ENCODE measurements around the gene CASZ1.

Gene CASZ1

DNA sequence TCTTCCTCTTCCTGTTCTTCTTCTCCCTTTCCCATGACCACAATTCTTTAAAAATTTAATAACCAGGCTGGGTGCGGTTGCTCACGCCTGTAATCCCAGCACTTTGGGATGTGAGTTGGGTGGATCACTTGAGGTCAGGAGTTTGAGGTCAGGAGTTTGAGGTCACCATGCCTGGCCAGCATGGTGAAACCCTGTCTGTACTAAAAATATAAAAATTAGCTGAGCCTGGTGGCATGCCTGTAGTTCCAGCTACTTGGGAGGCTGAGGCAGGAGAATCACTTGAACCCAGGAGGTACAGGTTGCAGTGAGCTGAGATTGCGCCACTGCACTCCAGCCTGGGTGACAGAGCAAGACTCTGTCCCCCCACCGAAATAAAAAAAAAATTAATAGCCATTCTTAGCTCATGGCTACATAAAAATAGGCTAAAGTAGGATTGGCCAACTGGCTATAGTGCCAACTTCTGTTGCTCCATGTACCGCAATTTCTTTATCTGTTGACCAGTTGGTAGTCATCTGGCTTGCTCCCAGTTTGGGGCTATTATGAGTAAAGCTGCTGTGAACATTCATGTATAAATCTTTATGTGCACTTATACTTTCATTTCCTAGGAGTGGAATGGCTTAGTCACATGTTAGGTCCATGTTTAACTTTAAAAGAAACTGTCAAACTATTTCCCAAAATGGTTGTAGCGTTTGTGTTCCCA, 185.4 kb downstream of the CASZ1 start:
- Histone ChIP-seq H3K9me3 (ENCODE audit: insufficient read depth, low read length) (no peaks in the 10 kb centered on the region), H3K36me3 (ENCODE audit: low read length) (no peaks in the 10 kb centered on the region), H3K4me3 (ENCODE audit: insufficient read depth, low read length, poor library complexity, severe bottlenecking) (no peak overlapping the region), H3F3A (ENCODE audit: insufficient read depth) (no peaks in the 10 kb centered on the region), H3K79me2 (ENCODE audit: insufficient read depth, low read length) (no peaks in the 10 kb centered on the region), H3K27me3 (ENCODE audit: low read length) (no peaks in the 10 kb centered on the region), H3K4me2 (ENCODE audit: low read depth, low read length, poor library complexity, severe bottlenecking) (no peak overlapping the region), H4K20me1 (ENCODE audit: low read depth, low read length) (no peaks in the 10 kb centered on the region), H2AFZ (ENCODE audit: low read depth, low read length, severe bottlenecking) (no peak overlapping the region), H3K27ac (ENCODE audit: low read depth, low read length) (no peak overlapping the region), H3K9ac (ENCODE audit: low read length) (no peak overlapping the region), H3K9me2 (replicated peaks; ENCODE audit: insufficient read depth, low read length) (no peaks in the 10 kb centered on the region)
- TF ChIP-seq EZH2phosphoT487 (conservative IDR thresholded peaks at IDR 0.05; ENCODE audit: low read length): no peak
- TF ChIP-seq, protein P1, sequence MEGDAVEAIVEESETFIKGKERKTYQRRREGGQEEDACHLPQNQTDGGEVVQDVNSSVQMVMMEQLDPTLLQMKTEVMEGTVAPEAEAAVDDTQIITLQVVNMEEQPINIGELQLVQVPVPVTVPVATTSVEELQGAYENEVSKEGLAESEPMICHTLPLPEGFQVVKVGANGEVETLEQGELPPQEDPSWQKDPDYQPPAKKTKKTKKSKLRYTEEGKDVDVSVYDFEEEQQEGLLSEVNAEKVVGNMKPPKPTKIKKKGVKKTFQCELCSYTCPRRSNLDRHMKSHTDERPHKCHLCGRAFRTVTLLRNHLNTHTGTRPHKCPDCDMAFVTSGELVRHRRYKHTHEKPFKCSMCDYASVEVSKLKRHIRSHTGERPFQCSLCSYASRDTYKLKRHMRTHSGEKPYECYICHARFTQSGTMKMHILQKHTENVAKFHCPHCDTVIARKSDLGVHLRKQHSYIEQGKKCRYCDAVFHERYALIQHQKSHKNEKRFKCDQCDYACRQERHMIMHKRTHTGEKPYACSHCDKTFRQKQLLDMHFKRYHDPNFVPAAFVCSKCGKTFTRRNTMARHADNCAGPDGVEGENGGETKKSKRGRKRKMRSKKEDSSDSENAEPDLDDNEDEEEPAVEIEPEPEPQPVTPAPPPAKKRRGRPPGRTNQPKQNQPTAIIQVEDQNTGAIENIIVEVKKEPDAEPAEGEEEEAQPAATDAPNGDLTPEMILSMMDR (IDR thresholded peaks at IDR 0.05; ENCODE audit: insufficient read depth, low read length, poor library complexity, severe bottlenecking): no peak

DNA sequence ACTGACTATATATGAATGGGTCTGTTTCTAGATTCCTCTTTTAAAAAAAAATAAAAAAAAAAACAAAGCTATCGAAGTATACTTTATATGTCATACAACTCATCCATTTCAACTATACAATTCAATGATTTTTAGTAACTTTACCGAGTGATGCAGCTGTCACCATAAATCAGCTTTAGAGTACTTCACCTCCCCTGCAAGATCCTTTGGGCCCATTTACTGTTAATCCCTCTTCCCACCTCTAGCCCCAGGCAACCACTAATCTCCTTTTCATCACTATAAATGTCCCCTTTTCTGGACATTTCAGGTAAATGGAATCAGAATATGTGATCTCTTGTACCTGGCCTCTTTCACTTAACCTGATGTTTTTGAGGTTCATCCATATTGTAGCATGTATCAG, 187.8 kb downstream of the CASZ1 start:
- no peaks in the 10 kb centered on the region for H3K9me2 ChIP-seq (replicated peaks; ENCODE audit: insufficient read depth, low read length)
- no peak overlapping the region for H3K4me3 ChIP-seq (ENCODE audit: insufficient read depth, low read length, poor library complexity, severe bottlenecking)
- H3K27me3 ChIP-seq (ENCODE audit: low read length): no peaks in the 10 kb centered on the region
- no peaks in the 10 kb centered on the region for H3K79me2 ChIP-seq (ENCODE audit: insufficient read depth, low read length)
- no peaks in the 10 kb centered on the region for H3F3A ChIP-seq (ENCODE audit: insufficient read depth)
- TF ChIP-seq EZH2phosphoT487 (conservative IDR thresholded peaks at IDR 0.05; ENCODE audit: low read length): no peak
- TF ChIP-seq, protein P1 (IDR thresholded peaks at IDR 0.05; ENCODE audit: insufficient read depth, low read length, poor library complexity, severe bottlenecking): no peak
- no peak overlapping the region for H3K4me2 ChIP-seq (ENCODE audit: low read depth, low read length, poor library complexity, severe bottlenecking)
- no peak overlapping the region for H3K27ac ChIP-seq (ENCODE audit: low read depth, low read length)
- H3K36me3 ChIP-seq (ENCODE audit: low read length): no peaks in the 10 kb centered on the region
- H2AFZ ChIP-seq (ENCODE audit: low read depth, low read length, severe bottlenecking): no peak overlapping the region
- no peaks in the 10 kb centered on the region for H4K20me1 ChIP-seq (ENCODE audit: low read depth, low read length)
- no peaks in the 10 kb centered on the region for H3K9me3 ChIP-seq (ENCODE audit: insufficient read depth, low read length)
- H3K9ac ChIP-seq (ENCODE audit: low read length): no peak overlapping the region

DNA sequence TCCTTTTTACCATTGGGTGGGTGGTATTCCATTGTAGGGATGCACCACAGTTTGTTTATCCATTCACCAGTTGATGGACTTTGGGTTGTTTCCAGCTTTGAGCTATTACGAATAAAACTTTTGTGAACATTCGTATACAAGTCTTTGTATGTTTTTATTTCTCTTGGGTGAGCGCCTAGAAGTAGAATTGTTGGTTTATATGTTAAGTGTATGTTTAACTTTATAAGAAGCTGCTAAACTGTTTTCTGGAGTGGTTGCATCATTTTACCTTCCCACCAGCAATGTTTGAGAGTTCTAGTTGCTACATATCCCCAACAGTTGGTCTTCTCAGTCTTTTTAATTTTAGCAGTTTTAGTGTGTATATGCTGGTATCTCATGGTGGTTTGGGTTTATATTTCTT, 189.2 kb downstream of the CASZ1 start:
- no peak for TF ChIP-seq EZH2phosphoT487 (conservative IDR thresholded peaks at IDR 0.05; ENCODE audit: low read length)
- TF ChIP-seq, protein P1 (IDR thresholded peaks at IDR 0.05; ENCODE audit: insufficient read depth, low read length, poor library complexity, severe bottlenecking): no peak
- H3F3A ChIP-seq (ENCODE audit: insufficient read depth): no peaks in the 10 kb centered on the region
- no peaks in the 10 kb centered on the region for H3K27me3 ChIP-seq (ENCODE audit: low read length)
- H4K20me1 ChIP-seq (ENCODE audit: low read depth, low read length): no peaks in the 10 kb centered on the region
- no peak overlapping the region for H3K9ac ChIP-seq (ENCODE audit: low read length)
- H3K4me3 ChIP-seq (ENCODE audit: insufficient read depth, low read length, poor library complexity, severe bottlenecking): no peak overlapping the region
- no peak overlapping the region for H2AFZ ChIP-seq (ENCODE audit: low read depth, low read length, severe bottlenecking)
- H3K9me3 ChIP-seq (ENCODE audit: insufficient read depth, low read length): no peaks in the 10 kb centered on the region
- H3K79me2 ChIP-seq (ENCODE audit: insufficient read depth, low read length): no peaks in the 10 kb centered on the region
- H3K36me3 ChIP-seq (ENCODE audit: low read length): no peaks in the 10 kb centered on the region
- H3K9me2 ChIP-seq (replicated peaks; ENCODE audit: insufficient read depth, low read length): no peaks in the 10 kb centered on the region
- H3K27ac ChIP-seq (ENCODE audit: low read depth, low read length): no peak overlapping the region
- H3K4me2 ChIP-seq (ENCODE audit: low read depth, low read length, poor library complexity, severe bottlenecking): no peak overlapping the region
